IPS-20b (cell line): ENCODE measurements around the gene ADAM12.

Experiments used
- H3K27ac ChIP-seq: one replicate; pipeline ENCODE4 v1.5.1; 2013; ENCODE audit warnings: low read length
- H3K27me3 ChIP-seq: 2 replicates; pipeline ENCODE4 v1.6.1; 2013; ENCODE audit warnings: mild to moderate bottlenecking, low read length, inconsistent platforms; ENCODE audit not compliant: insufficient read depth
- H3K36me3 ChIP-seq: 2 replicates; pipeline ENCODE4 v1.6.1; 2013; ENCODE audit warnings: low read depth, mild to moderate bottlenecking, inconsistent platforms, low read length, moderate library complexity; ENCODE audit not compliant: insufficient read depth
- H3K4me1 ChIP-seq: 2 replicates; pipeline ENCODE4 v1.6.1; 2013; ENCODE audit warnings: mild to moderate bottlenecking, control low read depth, inconsistent platforms, low read length, moderate library complexity; ENCODE audit not compliant: insufficient read depth
- H3K4me3 ChIP-seq: 2 replicates; pipeline ENCODE4 v1.5.1; 2013; ENCODE audit warnings: mild to moderate bottlenecking, low read length, inconsistent platforms
- H3K9ac ChIP-seq: 2 replicates; pipeline ENCODE4 v1.6.1; 2013; ENCODE audit warnings: low read depth, mild to moderate bottlenecking, inconsistent platforms, low read length, moderate library complexity
- H3K9me3 ChIP-seq: 2 replicates; pipeline ENCODE4 v1.6.1; 2013; ENCODE audit warnings: mild to moderate bottlenecking, low read depth, low read length, inconsistent platforms; ENCODE audit not compliant: insufficient read depth

ADAM12 gene

GRCh38 chr10:126387931-126388911 lies at the start of gene ADAM12:
ADAM12 (minus strand) TSS chr10:126388477; CDS start chr10:126388145, 332 bp downstream.
- Histone ChIP-seq H3K4me1 (no peaks in the 10 kb centered on the region; the same call in 1 of the 2 replicates), H3K27ac (no peak within 1 kb of the TSS), H3K4me3 (peak within 1 kb of the TSS; percentile 81), H3K9me3 (no peaks in the 10 kb centered on the region), H3K9ac (no peak within 1 kb of the TSS; the same call in 1 of the 2 replicates), H3K36me3 (no peaks in the 10 kb centered on the region), H3K27me3 (peaks cover 56% of the 10 kb centered on the region)

GRCh38 chr10:126437635-126438406 lies 49.5 kb upstream of the ADAM12 start:
- Histone ChIP-seq H3K4me3 (no peak overlapping the region), H3K9me3 (peaks cover 6% of the 10 kb centered on the region; the same call in 1 of the 2 replicates), H3K36me3 (no peaks in the 10 kb centered on the region), H3K27me3 (no peaks in the 10 kb centered on the region), H3K9ac (no peak overlapping the region), H3K27ac (no peak overlapping the region), H3K4me1 (no peaks in the 10 kb centered on the region)

GRCh38 chr10:126434235-126434634 lies 46.0 kb upstream of the ADAM12 start:
- no peaks in the 10 kb centered on the region for H3K27me3 ChIP-seq
- no peaks in the 10 kb centered on the region for H3K4me1 ChIP-seq
- no peaks in the 10 kb centered on the region for H3K9me3 ChIP-seq
- H3K36me3 ChIP-seq, result no peaks in the 10 kb centered on the region
- H3K27ac ChIP-seq, result no peak overlapping the region
- H3K4me3 ChIP-seq, result no peak overlapping the region
- no peak overlapping the region for H3K9ac ChIP-seq

GRCh38 chr10:126433351-126433750 lies 45.1 kb upstream of the ADAM12 start:
- H3K27ac ChIP-seq, result no peak overlapping the region
- no peaks in the 10 kb centered on the region for H3K36me3 ChIP-seq
- no peak overlapping the region for H3K4me3 ChIP-seq
- no peaks in the 10 kb centered on the region for H3K9me3 ChIP-seq
- no peak overlapping the region for H3K9ac ChIP-seq
- no peaks in the 10 kb centered on the region for H3K27me3 ChIP-seq
- H3K4me1 ChIP-seq, result no peaks in the 10 kb centered on the region

- no peak overlapping the region for H3K9ac ChIP-seq
- no peak overlapping the region for H3K27ac ChIP-seq
- no peaks in the 10 kb centered on the region for H3K4me1 ChIP-seq
- no peaks in the 10 kb centered on the region for H3K9me3 ChIP-seq
- no peaks in the 10 kb centered on the region for H3K27me3 ChIP-seq
- H3K36me3 ChIP-seq, result no peaks in the 10 kb centered on the region
- H3K4me3 ChIP-seq, result no peak overlapping the region
Observed at GRCh38 chr10:126432507-126432906, 44.2 kb upstream of the ADAM12 start.

- Histone ChIP-seq H3K4me1 (no peaks in the 10 kb centered on the region), H3K4me3 (no peak overlapping the region), H3K27ac (no peak overlapping the region), H3K9me3 (no peaks in the 10 kb centered on the region), H3K9ac (no peak overlapping the region), H3K27me3 (no peaks in the 10 kb centered on the region), H3K36me3 (no peaks in the 10 kb centered on the region)
Observed at GRCh38 chr10:126431816-126432215, 43.5 kb upstream of the ADAM12 start.

GRCh38 chr10:126430512-126430911 lies 42.2 kb upstream of the ADAM12 start:
- Histone ChIP-seq H3K4me1 (no peaks in the 10 kb centered on the region), H3K9ac (no peak overlapping the region), H3K9me3 (no peaks in the 10 kb centered on the region), H3K27me3 (no peaks in the 10 kb centered on the region), H3K4me3 (no peak overlapping the region), H3K36me3 (no peaks in the 10 kb centered on the region), H3K27ac (no peak overlapping the region)

- Histone ChIP-seq H3K36me3 (no peaks in the 10 kb centered on the region), H3K27ac (no peak overlapping the region), H3K27me3 (no peaks in the 10 kb centered on the region), H3K9me3 (no peaks in the 10 kb centered on the region; the same call in 1 of the 2 replicates), H3K4me1 (no peaks in the 10 kb centered on the region), H3K9ac (no peak overlapping the region), H3K4me3 (no peak overlapping the region)
Observed at GRCh38 chr10:126429275-126429674, 41.0 kb upstream of the ADAM12 start.

- no peak overlapping the region for H3K9ac ChIP-seq
- no peaks in the 10 kb centered on the region for H3K27me3 ChIP-seq
- no peaks in the 10 kb centered on the region for H3K36me3 ChIP-seq
- H3K9me3 ChIP-seq, result peaks cover 8% of the 10 kb centered on the region
- H3K27ac ChIP-seq, result no peak overlapping the region
- no peak overlapping the region for H3K4me3 ChIP-seq
- no peaks in the 10 kb centered on the region for H3K4me1 ChIP-seq
Observed at GRCh38 chr10:126425489-126426065, 37.3 kb upstream of the ADAM12 start.

- Histone ChIP-seq H3K27me3 (no peaks in the 10 kb centered on the region), H3K36me3 (no peaks in the 10 kb centered on the region), H3K27ac (no peak overlapping the region), H3K4me1 (no peaks in the 10 kb centered on the region), H3K9me3 (peaks cover 8% of the 10 kb centered on the region), H3K9ac (no peak overlapping the region), H3K4me3 (no peak overlapping the region)
Observed at GRCh38 chr10:126425032-126425431, 36.8 kb upstream of the ADAM12 start.

GRCh38 chr10:126423732-126424491 lies 35.6 kb upstream of the ADAM12 start:
- no peaks in the 10 kb centered on the region for H3K36me3 ChIP-seq
- no peak overlapping the region for H3K4me3 ChIP-seq
- H3K27me3 ChIP-seq, result no peaks in the 10 kb centered on the region
- H3K9me3 ChIP-seq, result peaks cover 8% of the 10 kb centered on the region
- no peak overlapping the region for H3K9ac ChIP-seq
- no peak overlapping the region for H3K27ac ChIP-seq
- H3K4me1 ChIP-seq, result no peaks in the 10 kb centered on the region
